ENCODE data around the gene FAM131B.

Gene FAM131B

DNA sequence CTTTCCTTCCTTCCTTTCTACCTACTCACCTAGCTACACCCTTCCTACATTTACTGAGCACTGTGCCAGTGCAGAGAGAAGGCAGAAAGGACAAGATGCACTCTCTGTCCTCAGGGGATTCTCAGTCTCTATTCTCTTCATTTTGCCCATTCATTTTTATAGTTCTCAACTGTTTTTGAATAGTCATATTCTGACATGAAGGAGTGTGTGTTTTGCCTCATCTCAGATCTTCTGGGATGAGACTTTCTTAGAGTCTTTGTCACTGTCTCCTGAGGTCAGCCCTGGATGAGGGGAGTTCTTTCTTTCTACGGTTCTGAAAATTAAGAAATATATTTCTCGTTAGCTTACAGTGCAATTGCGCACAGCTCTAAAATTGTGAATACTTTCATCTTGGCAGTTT is 25.3 kb downstream of the FAM131B start:
- POLR2A ChIA-PET = interaction anchor here (1.1 kb wide), 1 partner anchor 13 kb away, joined by 3 read pairs; no protein-coding TSS in a partner anchor
- no peak for DNase-seq (ENCODE audit: low read depth, low spot score)
- TF ChIP-seq, protein P1, sequence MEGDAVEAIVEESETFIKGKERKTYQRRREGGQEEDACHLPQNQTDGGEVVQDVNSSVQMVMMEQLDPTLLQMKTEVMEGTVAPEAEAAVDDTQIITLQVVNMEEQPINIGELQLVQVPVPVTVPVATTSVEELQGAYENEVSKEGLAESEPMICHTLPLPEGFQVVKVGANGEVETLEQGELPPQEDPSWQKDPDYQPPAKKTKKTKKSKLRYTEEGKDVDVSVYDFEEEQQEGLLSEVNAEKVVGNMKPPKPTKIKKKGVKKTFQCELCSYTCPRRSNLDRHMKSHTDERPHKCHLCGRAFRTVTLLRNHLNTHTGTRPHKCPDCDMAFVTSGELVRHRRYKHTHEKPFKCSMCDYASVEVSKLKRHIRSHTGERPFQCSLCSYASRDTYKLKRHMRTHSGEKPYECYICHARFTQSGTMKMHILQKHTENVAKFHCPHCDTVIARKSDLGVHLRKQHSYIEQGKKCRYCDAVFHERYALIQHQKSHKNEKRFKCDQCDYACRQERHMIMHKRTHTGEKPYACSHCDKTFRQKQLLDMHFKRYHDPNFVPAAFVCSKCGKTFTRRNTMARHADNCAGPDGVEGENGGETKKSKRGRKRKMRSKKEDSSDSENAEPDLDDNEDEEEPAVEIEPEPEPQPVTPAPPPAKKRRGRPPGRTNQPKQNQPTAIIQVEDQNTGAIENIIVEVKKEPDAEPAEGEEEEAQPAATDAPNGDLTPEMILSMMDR (IDR thresholded peaks at IDR 0.05; ENCODE audit: insufficient read depth, low read length, missing control alignments) = no peak
- no peak overlapping the region for H3K4me3 ChIP-seq (ENCODE audit: low read depth, low read length)
- CTCF ChIA-PET = interaction anchor here (1.0 to 3.8 kb wide), 3 partner anchors 9 to 41 kb away, joined by 3 to 26 read pairs (median 4); no protein-coding TSS in a partner anchor

DNA sequence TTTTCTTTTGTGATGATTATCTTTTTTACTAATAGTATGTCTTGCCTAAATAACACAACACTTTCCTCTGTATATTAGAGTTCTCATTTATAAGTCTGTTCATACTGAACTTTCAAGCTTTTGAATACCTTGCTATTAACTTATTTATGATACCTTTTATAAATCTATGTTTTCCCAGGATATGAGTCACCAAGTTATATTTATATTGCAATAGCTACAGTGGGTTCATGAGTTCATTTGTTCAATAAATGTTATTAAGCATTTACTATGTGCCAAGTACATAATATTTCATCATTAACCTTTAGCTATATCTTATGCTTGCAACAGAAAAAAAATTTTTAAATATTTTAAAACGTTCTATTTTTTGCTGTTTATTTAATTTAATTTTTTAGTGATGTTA is 28.3 kb downstream of the FAM131B start:
- TF ChIP-seq, protein P1 (IDR thresholded peaks at IDR 0.05; ENCODE audit: insufficient read depth, low read length, missing control alignments) = no peak
- POLR2A ChIA-PET = no interaction called here
- H3K4me3 ChIP-seq (ENCODE audit: low read depth, low read length) = no peak overlapping the region
- CTCF ChIA-PET = interaction anchor here (2.7 to 3.8 kb wide), 2 partner anchors 12 to 46 kb away, joined by 8 to 26 read pairs; no protein-coding TSS in a partner anchor
- DNase-seq (ENCODE audit: low read depth, low spot score) = no peak

DNA sequence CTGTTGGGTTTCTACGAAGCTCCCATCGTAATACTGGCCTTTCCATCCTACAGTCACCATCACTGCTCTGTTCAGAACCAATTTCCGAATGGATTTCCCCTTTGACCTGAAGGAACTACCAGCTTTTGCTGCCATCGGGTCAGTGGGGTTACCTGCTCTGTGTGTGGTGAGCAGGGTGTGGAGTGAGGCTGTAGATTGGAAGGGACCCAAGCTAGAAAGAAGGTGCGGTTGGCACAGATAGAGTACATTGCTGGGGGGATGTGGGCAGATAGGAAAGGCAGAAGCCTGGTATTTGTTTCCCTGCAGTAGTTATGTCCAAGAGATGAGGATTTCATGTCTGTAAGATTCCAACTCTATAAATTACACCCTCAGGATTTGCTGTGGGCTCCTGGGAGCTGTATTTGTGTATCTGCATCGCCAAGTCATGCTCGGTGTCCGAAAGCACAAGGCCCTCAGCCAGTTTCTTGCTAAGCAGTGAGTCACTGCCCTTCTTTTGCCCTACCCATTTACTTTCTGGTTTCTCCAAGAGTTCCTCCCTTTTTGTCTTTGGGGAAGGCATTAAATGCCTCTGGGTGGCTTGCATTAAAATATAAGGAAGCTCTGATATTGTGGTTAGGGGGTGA is 31.2 kb downstream of the FAM131B start:
- DNase-seq (ENCODE audit: low read depth, low spot score) = peak; percentile 81
- CTCF ChIA-PET = interaction anchor here (1.0 to 2.6 kb wide), 5 partner anchors 9 to 91 kb away, joined by 3 to 10 read pairs (median 4); no protein-coding TSS in a partner anchor
- POLR2A ChIA-PET = interaction anchor here (1.1 kb wide), 1 partner anchor 43 kb away, joined by 4 read pairs; the partner anchor contains the start of gene CASP2
- TF ChIP-seq, protein P1 (IDR thresholded peaks at IDR 0.05; ENCODE audit: insufficient read depth, low read length, missing control alignments) = no peak
- no peak overlapping the region for H3K4me3 ChIP-seq (ENCODE audit: low read depth, low read length)

DNA sequence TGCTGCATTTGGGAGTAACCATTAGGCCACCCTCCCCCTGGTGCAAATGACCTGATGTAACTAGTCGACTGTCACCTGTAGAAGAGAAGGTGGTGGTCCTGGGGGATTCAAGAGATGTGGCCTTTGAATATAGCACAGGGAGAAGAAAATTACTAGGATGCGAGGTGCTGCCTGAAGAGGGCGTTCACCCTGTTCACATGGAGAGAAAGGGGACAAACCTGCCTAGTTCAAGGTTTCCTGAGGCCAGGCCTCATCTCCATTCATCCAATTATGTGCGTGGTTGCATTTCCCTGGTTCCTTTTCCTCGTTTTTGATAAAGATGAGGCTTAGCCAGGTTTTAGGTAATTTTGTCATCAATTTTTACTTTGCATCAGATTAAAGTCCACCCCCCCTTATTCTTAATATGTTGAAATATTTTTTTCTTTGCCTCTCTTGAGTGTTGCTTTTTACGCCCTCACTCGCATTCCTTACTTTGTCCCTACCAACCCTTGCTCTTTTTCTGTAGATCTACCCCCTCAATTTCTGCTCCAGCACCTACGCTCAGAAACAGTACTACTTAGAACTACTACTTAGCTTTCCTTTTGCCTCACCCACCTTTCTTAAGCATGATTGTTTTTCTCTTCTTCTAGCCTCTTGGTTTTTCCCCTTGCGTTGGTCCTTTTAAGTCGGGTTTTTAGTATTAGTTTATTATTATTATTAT is 32.9 kb downstream of the FAM131B start:
- ChIA-PET CTCF (interaction anchor here (0.7 to 2.6 kb wide), 2 partner anchors 14 to 15 kb away, joined by 3 to 10 read pairs; no protein-coding TSS in a partner anchor), POLR2A (no interaction called here)
- no peak overlapping the region for H3K4me3 ChIP-seq (ENCODE audit: low read depth, low read length)
- TF ChIP-seq, protein P1 (IDR thresholded peaks at IDR 0.05; ENCODE audit: insufficient read depth, low read length, missing control alignments) = no peak
- DNase-seq (ENCODE audit: low read depth, low spot score) = no peak

DNA sequence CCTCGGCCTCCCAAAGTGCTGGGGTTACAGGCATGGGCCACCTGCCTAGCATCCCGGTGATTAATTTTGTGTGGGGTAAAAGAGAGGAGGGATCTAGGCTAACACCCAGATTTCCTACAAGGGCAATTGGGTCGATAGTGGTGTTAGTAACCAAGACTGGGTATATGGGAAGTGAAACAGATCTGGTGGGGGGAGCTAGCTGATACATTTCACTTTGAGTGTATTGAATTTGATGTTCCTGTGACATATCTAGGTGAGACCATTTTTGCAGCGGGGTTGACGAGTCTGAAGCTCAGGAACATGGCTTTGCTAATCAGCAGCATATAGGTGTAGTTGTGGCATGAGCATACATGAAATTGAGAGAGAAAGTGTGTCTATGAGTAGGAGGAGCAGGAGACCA is 34.6 kb downstream of the FAM131B start:
- no peak for DNase-seq (ENCODE audit: low read depth, low spot score)
- ChIA-PET POLR2A (interaction anchor here (1.5 kb wide), 1 partner anchor 53 kb away, joined by 4 read pairs; the partner anchor contains the start of gene ZYX), CTCF (interaction anchor here (1.0 to 1.5 kb wide), 3 partner anchors 10 to 88 kb away, joined by 3 to 5 read pairs (median 3); no protein-coding TSS in a partner anchor)
- no peak overlapping the region for H3K4me3 ChIP-seq (ENCODE audit: low read depth, low read length)
- TF ChIP-seq, protein P1 (IDR thresholded peaks at IDR 0.05; ENCODE audit: insufficient read depth, low read length, missing control alignments) = no peak

DNA sequence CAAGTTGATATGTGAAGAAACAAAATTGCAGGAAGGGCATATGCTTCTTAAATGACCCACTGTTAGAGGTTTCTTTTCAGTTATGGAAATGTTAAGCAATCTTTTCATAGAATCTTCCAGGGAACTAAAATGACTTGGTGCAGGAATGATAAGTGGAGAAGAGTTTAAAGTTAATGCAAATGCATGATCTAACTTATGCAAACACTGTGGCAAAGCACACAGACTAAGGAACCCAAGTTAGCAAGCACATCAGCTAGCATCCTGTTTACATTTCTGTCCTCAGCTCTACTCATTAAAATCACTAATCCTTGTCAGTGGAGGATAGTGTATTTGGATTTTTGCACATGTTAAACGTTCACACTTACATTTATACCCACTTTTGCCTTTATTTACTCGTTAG is 37.3 kb downstream of the FAM131B start:
- ChIA-PET CTCF (interaction anchor here (0.9 kb wide), 1 partner anchor 20 kb away, joined by 3 read pairs; no protein-coding TSS in a partner anchor), POLR2A (no interaction called here)
- DNase-seq (ENCODE audit: low read depth, low spot score) = peak; percentile 26
- H3K4me3 ChIP-seq (ENCODE audit: low read depth, low read length) = no peak overlapping the region
- TF ChIP-seq, protein P1 (IDR thresholded peaks at IDR 0.05; ENCODE audit: insufficient read depth, low read length, missing control alignments) = no peak
